Measurements from ENCODE around the gene GCN1. TPM values are rescaled to one million over a fixed set of nuclear protein-coding genes. Genes with fewer than 3 reads are reported as not detected.

The GCN1 gene
- total and polyA plus RNA-seq, 2 of the 8 experiments (the other 6 are each of a cell fraction or from before 2014, with no cell fraction given), result 61.4 to 133 TPM

DNA sequence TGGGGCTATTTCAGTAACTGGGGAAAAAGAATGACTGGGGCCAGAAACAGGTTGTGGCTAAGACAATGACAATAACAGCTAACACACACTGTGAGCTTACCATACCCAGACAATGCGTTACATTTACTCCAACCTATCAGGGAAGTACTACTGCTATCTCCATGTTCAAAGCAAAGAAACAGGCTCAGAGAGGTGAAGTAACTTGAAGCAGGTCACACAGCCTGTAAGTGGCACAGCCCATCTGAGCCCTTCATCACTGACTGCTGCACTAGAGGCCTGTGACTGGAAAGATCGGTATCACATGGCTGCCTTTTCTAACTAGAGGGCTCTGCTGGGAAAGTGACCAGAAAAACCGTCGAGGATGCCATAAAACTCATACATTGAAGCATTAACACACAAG, 7.9 kb downstream of the GCN1 start (continued):
- TF ChIP-seq, protein P1, sequence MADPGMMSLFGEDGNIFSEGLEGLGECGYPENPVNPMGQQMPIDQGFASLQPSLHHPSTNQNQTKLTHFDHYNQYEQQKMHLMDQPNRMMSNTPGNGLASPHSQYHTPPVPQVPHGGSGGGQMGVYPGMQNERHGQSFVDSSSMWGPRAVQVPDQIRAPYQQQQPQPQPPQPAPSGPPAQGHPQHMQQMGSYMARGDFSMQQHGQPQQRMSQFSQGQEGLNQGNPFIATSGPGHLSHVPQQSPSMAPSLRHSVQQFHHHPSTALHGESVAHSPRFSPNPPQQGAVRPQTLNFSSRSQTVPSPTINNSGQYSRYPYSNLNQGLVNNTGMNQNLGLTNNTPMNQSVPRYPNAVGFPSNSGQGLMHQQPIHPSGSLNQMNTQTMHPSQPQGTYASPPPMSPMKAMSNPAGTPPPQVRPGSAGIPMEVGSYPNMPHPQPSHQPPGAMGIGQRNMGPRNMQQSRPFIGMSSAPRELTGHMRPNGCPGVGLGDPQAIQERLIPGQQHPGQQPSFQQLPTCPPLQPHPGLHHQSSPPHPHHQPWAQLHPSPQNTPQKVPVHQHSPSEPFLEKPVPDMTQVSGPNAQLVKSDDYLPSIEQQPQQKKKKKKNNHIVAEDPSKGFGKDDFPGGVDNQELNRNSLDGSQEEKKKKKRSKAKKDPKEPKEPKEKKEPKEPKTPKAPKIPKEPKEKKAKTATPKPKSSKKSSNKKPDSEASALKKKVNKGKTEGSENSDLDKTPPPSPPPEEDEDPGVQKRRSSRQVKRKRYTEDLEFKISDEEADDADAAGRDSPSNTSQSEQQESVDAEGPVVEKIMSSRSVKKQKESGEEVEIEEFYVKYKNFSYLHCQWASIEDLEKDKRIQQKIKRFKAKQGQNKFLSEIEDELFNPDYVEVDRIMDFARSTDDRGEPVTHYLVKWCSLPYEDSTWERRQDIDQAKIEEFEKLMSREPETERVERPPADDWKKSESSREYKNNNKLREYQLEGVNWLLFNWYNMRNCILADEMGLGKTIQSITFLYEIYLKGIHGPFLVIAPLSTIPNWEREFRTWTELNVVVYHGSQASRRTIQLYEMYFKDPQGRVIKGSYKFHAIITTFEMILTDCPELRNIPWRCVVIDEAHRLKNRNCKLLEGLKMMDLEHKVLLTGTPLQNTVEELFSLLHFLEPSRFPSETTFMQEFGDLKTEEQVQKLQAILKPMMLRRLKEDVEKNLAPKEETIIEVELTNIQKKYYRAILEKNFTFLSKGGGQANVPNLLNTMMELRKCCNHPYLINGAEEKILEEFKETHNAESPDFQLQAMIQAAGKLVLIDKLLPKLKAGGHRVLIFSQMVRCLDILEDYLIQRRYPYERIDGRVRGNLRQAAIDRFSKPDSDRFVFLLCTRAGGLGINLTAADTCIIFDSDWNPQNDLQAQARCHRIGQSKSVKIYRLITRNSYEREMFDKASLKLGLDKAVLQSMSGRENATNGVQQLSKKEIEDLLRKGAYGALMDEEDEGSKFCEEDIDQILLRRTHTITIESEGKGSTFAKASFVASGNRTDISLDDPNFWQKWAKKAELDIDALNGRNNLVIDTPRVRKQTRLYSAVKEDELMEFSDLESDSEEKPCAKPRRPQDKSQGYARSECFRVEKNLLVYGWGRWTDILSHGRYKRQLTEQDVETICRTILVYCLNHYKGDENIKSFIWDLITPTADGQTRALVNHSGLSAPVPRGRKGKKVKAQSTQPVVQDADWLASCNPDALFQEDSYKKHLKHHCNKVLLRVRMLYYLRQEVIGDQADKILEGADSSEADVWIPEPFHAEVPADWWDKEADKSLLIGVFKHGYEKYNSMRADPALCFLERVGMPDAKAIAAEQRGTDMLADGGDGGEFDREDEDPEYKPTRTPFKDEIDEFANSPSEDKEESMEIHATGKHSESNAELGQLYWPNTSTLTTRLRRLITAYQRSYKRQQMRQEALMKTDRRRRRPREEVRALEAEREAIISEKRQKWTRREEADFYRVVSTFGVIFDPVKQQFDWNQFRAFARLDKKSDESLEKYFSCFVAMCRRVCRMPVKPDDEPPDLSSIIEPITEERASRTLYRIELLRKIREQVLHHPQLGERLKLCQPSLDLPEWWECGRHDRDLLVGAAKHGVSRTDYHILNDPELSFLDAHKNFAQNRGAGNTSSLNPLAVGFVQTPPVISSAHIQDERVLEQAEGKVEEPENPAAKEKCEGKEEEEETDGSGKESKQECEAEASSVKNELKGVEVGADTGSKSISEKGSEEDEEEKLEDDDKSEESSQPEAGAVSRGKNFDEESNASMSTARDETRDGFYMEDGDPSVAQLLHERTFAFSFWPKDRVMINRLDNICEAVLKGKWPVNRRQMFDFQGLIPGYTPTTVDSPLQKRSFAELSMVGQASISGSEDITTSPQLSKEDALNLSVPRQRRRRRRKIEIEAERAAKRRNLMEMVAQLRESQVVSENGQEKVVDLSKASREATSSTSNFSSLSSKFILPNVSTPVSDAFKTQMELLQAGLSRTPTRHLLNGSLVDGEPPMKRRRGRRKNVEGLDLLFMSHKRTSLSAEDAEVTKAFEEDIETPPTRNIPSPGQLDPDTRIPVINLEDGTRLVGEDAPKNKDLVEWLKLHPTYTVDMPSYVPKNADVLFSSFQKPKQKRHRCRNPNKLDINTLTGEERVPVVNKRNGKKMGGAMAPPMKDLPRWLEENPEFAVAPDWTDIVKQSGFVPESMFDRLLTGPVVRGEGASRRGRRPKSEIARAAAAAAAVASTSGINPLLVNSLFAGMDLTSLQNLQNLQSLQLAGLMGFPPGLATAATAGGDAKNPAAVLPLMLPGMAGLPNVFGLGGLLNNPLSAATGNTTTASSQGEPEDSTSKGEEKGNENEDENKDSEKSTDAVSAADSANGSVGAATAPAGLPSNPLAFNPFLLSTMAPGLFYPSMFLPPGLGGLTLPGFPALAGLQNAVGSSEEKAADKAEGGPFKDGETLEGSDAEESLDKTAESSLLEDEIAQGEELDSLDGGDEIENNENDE (IDR thresholded peaks at IDR 0.05; ENCODE audit: insufficient replicate concordance, low read length), result no peak
- no peak for TF ChIP-seq CEBPB (IDR thresholded peaks at IDR 0.05; ENCODE audit: low read depth, low read length)
- TF ChIP-seq TEAD4 (IDR thresholded peaks at IDR 0.05; ENCODE audit: low read depth, low read length), result no peak

Data from H1 (cell line).